K562 (cell line): ENCODE results near the gene SDC3. TPM values are rescaled to one million over a fixed set of nuclear protein-coding genes. Genes with fewer than 3 reads are reported as not detected.
A peak's percentile ranks its signal among the peaks of the same experiment; 100 is the strongest.

Experiments used
- ATAC-seq: fragments of 200-7000 bp; cut with Tn5 transposase; 3 replicates; pipeline ENCODE4 v1.9.1; 2020; ENCODE audit warnings: moderate library complexity
- BruUV-seq: library from RNA; stranded (reverse); fragments of 400-500 nt; replicated peaks from 2 replicates; lab custom pipeline; 2021; lab: Mats Ljungman, UMichigan
- CTCF ChIA-PET: fragments of 300-600 bp; formaldehyde crosslinking; extraction: SDS; loops from one replicate; lab custom pipeline; 2021; ENCODE audit warnings: low intra/inter-chr PET ratio; lab: Yijun Ruan, JAX
- POLR2A ChIA-PET: fragments of 300-600, 350-650 bp; sonication (Branson Sonifier 250); formaldehyde crosslinking; extraction: SDS; loops from one replicate; lab custom pipeline; 2021; ENCODE audit warnings: antibody characterized with exemption, inconsistent platforms; lab: Yijun Ruan, JAX
- DNase-seq, 4 experiments: peaks; one replicate each; pipeline versions ENCODE4 v3.0.0 to v3.0.0-alpha.2; 2011 to 2018; ENCODE audit warnings: low spot score in 3 of 4, mixed read lengths in 3 of 4; ENCODE audit errors: extremely low read depth in 1 of 4
- FAIRE-seq: peaks from 2 replicates; lab custom pipeline; 2011; peaks lifted over from hg19 to GRCh38; lab: Jason Lieb, UNC
- H2AFZ ChIP-seq: 2 replicates; pipeline ENCODE4 v1.6.0; 2011; ENCODE audit warnings: low read depth, low read length, control low read depth, inconsistent platforms
- H3K27ac ChIP-seq: fragments of 200-600 bp; 3 replicates; pipeline ENCODE4 v1.8.0; 2011; ENCODE audit warnings: low read depth, mild to moderate bottlenecking, control low read depth, inconsistent platforms, low read length, moderate library complexity, mixed read lengths; ENCODE audit errors: extremely low read depth
- H3K27me3 ChIP-seq, 2 experiments: fragments of 300-600 bp in 1 of 2; 2 replicates in 1 of 2; 3 replicates in 1 of 2; pipeline versions ENCODE4 v1.6.0 to v1.8.0; 2011; ENCODE audit warnings: inconsistent platforms in 2 of 2, low read length in 2 of 2, mild to moderate bottlenecking in 1 of 2, mixed read lengths in 1 of 2, moderate library complexity in 1 of 2; ENCODE audit not compliant: control insufficient read depth in 2 of 2, insufficient read depth in 2 of 2
- H3K36me3 ChIP-seq: fragments of 300-600 bp; 3 replicates; pipeline ENCODE4 v1.8.0; 2011; ENCODE audit warnings: mild to moderate bottlenecking, low read length, inconsistent platforms; ENCODE audit not compliant: control insufficient read depth, insufficient read depth
- H3K4me1 ChIP-seq, 2 experiments: fragments of 200-600 bp in 1 of 2; replicated peaks in 1 of 2; 2 replicates in 1 of 2; 3 replicates in 1 of 2; pipeline versions ENCODE4 v1.5.1 to v1.8.0; 2011; ENCODE audit warnings: inconsistent platforms in 2 of 2, low read length in 2 of 2, mild to moderate bottlenecking in 1 of 2, mixed read lengths in 1 of 2, moderate library complexity in 1 of 2; ENCODE audit not compliant: control insufficient read depth in 2 of 2, insufficient read depth in 2 of 2
- H3K4me2 ChIP-seq: 2 replicates; pipeline ENCODE4 v1.6.1; 2011; ENCODE audit warnings: low read length, control low read depth, inconsistent platforms, mixed read lengths; ENCODE audit not compliant: insufficient read depth
- H3K4me3 ChIP-seq: fragments of 200-600 bp; sonication (generic), shearing (Covaris generic); 2 replicates; pipeline ENCODE4 v1.5.1; 2016; ENCODE audit warnings: control low read depth, inconsistent platforms
- H3K79me2 ChIP-seq: fragments of 200-600 bp; 3 replicates; pipeline ENCODE4 v1.8.0; 2011; ENCODE audit warnings: low read length, inconsistent platforms; ENCODE audit not compliant: control insufficient read depth, insufficient read depth
- H3K9ac ChIP-seq, 2 experiments: 2 replicates each; pipeline versions ENCODE4 v1.6.0 to v1.6.1; 2011; ENCODE audit warnings: low read depth in 2 of 2, low read length in 2 of 2, control low read depth in 1 of 2, inconsistent platforms in 1 of 2, mild to moderate bottlenecking in 1 of 2, mixed read lengths in 1 of 2; ENCODE audit not compliant: insufficient read depth in 1 of 2
- H3K9me1 ChIP-seq: one replicate; pipeline ENCODE4 v1.6.0; 2011; ENCODE audit warnings: inconsistent platforms, mild to moderate bottlenecking, low read length, moderate library complexity; ENCODE audit not compliant: control insufficient read depth, insufficient read depth
- H3K9me3 ChIP-seq: replicated peaks from 2 replicates; pipeline ENCODE4 v1.5.1; 2011; ENCODE audit warnings: low read depth, low read length, inconsistent platforms; ENCODE audit not compliant: control insufficient read depth, insufficient read depth
- H4K20me1 ChIP-seq: replicated peaks from 2 replicates; pipeline ENCODE4 v1.6.1; 2011; ENCODE audit warnings: low read length, inconsistent platforms, mixed read lengths; ENCODE audit not compliant: control insufficient read depth, insufficient read depth
- BHLHE40 ChIP-seq: IDR thresholded peaks from 2 replicates; pipeline ENCODE4 v1.6.1; 2011; ENCODE audit warnings: low read length, improper control_type of control experiment
- FIP1L1 ChIP-seq: fragments of 200-400 bp; formaldehyde crosslinking; IDR thresholded peaks from 2 replicates; pipeline ENCODE4 v1.6.1; 2018; ENCODE audit warnings: mild to moderate bottlenecking, low read depth, low read length; ENCODE audit not compliant: poor library complexity, severe bottlenecking
- KLF16 ChIP-seq: IDR thresholded peaks from 2 replicates; pipeline ENCODE4 v1.6.1; 2016; ENCODE audit warnings: antibody characterized with exemption
- SMARCC2 ChIP-seq: fragments of 450-650 bp; IDR thresholded peaks from 2 replicates; pipeline ENCODE4 v1.6.1; 2017; ENCODE audit warnings: antibody characterized with exemption, moderate library complexity, mild to moderate bottlenecking, low read depth
- ZBTB33 ChIP-seq: sonication (generic); formaldehyde crosslinking; IDR thresholded peaks from 2 replicates; pipeline ENCODE4 v1.8.1; 2023; ENCODE audit warnings: mild to moderate bottlenecking, missing genetic modification reagents
- WGBS: fragments of 100-300 bp; shearing (Covaris generic); methylation state at CpG from one replicate; pipeline ENCODE4 v1.1.6; 2016; ENCODE audit warnings: low coverage, mixed read lengths; ENCODE audit not compliant: insufficient coverage; ENCODE audit errors: missing lambda C conversion rate; 5-methylcytosine and 5-hydroxymethylcytosine counted together
- in situ Hi-C: fragments of 300-500 bp; cut with MboI; formaldehyde crosslinking; loops from 4 replicates; pipeline ENCODE4 v1.15.0; 2018; ENCODE audit warnings: inconsistent platforms, mixed read lengths
- intact Hi-C: fragments of 100-400 bp; cut with micrococcal nuclease; formaldehyde crosslinking; loops from 2 replicates; pipeline ENCODE4 v1.14.2; 2022
- polyA plus RNA-seq, 8 experiments: library from polyadenylated mRNA; depleted of rRNA in 4 of 8; stranded (reverse) in 5 of 8; unstranded in 3 of 8; fragments of >200 nt; fragmentation: Nextera tagmentation in 2 of 8; fragmentation: Illumina TruSeq in 1 of 8; extraction: Ambion mirVana in 2 of 8; extraction: Trizol in 1 of 8; gene quantifications; 2 replicates each; pipeline versions ENCODE4 v1.2.1 to v1.2.3, GENCODE V29; 2011 to 2014; ENCODE audit warnings: inconsistent platforms in 1 of 8, missing spikeins in 1 of 8
- total RNA-seq, 7 experiments: library from RNA; depleted of rRNA in 6 of 7; stranded (reverse); fragments of >200 nt in 6 of 7; fragmentation: Illumina TruSeq in 2 of 7; extraction: Trizol in 2 of 7; gene quantifications; 2 replicates each; pipeline versions ENCODE4 v1.2.1 to v1.2.3, GENCODE V29; 2011 to 2021; ENCODE audit warnings: low replicate concordance in 1 of 7

The SDC3 gene
- total and polyA plus RNA-seq, 9 of the 15 experiments (the other 6 are each of a cell fraction or from before 2014, with no cell fraction given): 0.38 to 44.1 (median 12.1) TPM

- in situ Hi-C loops (no loop called here), intact Hi-C loops (no loop called here)
- H3K27me3 ChIP-seq: no peaks in the 10 kb centered on the region
- DNase-seq (no peak), ATAC-seq (no peak), FAIRE-seq (no peak)
- peak overlapping the region in 1 of 2 experiments; percentile 14; a peak in 1 of 4 replicates for H3K9ac ChIP-seq
- no peak overlapping the region for H3K27ac ChIP-seq
- peaks cover 54 to 62% of the 10 kb centered on the region in 2 experiments for H3K4me1 ChIP-seq
- ChIA-PET POLR2A (no interaction called here), CTCF (no interaction called here)
- H3K79me2 ChIP-seq: 0 out of 3 replicates have a peak, but pooled peaks cover 7% of the 10 kb centered on the region
- H3K4me3 ChIP-seq: no peak overlapping the region
- H4K20me1 ChIP-seq: no peaks in the 10 kb centered on the region; the same call in 1 of the 2 replicates
- no peaks in the 10 kb centered on the region for H3K9me1 ChIP-seq
- H2AFZ ChIP-seq: no peak overlapping the region
- TF ChIP-seq BHLHE40 (no peak), KLF16 (no peak), ZBTB33 (CRISPR knock-in tag) (peak; percentile 75; the same call in 1 of the 2 replicates), SMARCC2 (no peak), FIP1L1 (no peak)
- BruUV-seq: no TSS peak
- no peaks in the 10 kb centered on the region; the same call in 1 of the 2 replicates for H3K9me3 ChIP-seq
- no peak overlapping the region for H3K4me2 ChIP-seq
- H3K36me3 ChIP-seq: peaks cover 3% of the 10 kb centered on the region; the same call in 1 of the 3 replicates
- WGBS: 85% methylated on average over 5 of the region's 5 CpGs
Measured at GRCh38 chr1:30891227-30891552, 17.4 kb downstream of the SDC3 start.
